COLO668 (cell line): ENCODE results near the gene KLK13.
A peak's percentile ranks its signal among the peaks of the same experiment; 100 is the strongest.

ENCODE experiments used
- DNase-seq: peaks from one replicate; lab custom pipeline; 2025; ENCODE audit not compliant: unreplicated experiment; lab: John Stamatoyannopoulos, UW

Gene KLK13

GRCh38 chr19:51064534-51065220, at the start of gene KLK13:
TSS of gene KLK13 (minus strand) at chr19:51065092. CDS start at chr19:51065067, 25 bp downstream.
- no peak for DNase-seq

GRCh38 chr19:51114087-51114729, 49.3 kb upstream of the KLK13 start:
- no peak for DNase-seq

- DNase-seq: peak; percentile 8
These were observed 46.7 kb upstream of the KLK13 start for GRCh38 chr19:51111606-51112005.

GRCh38 chr19:51110666-51110971, 45.7 kb upstream of the KLK13 start:
- no peak for DNase-seq

- no peak for DNase-seq
These were observed 43.9 kb upstream of the KLK13 start for GRCh38 chr19:51108805-51109146.

GRCh38 chr19:51108066-51108804, 43.3 kb upstream of the KLK13 start, which contains the start of gene CTU1:
TSS of gene CTU1 (minus strand) at chr19:51108409. CDS start at chr19:51104569, 3,840 bp downstream.
- peak; percentile 98 for DNase-seq

GRCh38 chr19:51107406-51108065, 42.6 kb upstream of the KLK13 start:
- DNase-seq: no peak

- no peak for DNase-seq
These were observed 39.0 kb upstream of the KLK13 start for GRCh38 chr19:51103926-51104341.

- DNase-seq: no peak
These were observed 38.1 kb upstream of the KLK13 start for GRCh38 chr19:51102991-51103390.

- DNase-seq: no peak
These were observed 36.4 kb upstream of the KLK13 start for GRCh38 chr19:51101171-51101865.

- no peak for DNase-seq
These were observed 35.7 kb upstream of the KLK13 start for GRCh38 chr19:51100601-51101000.

GRCh38 chr19:51099047-51099382, 34.1 kb upstream of the KLK13 start:
- no peak for DNase-seq

GRCh38 chr19:51098365-51099046, 33.6 kb upstream of the KLK13 start:
- DNase-seq: no peak

GRCh38 chr19:51097796-51098195, 32.9 kb upstream of the KLK13 start:
- no peak for DNase-seq

GRCh38 chr19:51097166-51097738, 32.4 kb upstream of the KLK13 start:
- DNase-seq: peak; percentile 72

GRCh38 chr19:51096473-51097165, 31.7 kb upstream of the KLK13 start:
- peak; percentile 17 for DNase-seq

- DNase-seq: peak; percentile 35
These were observed 29.9 kb upstream of the KLK13 start for GRCh38 chr19:51094696-51095279.

- no peak for DNase-seq
These were observed 28.8 kb upstream of the KLK13 start for GRCh38 chr19:51093510-51094345.
